Epithelial cell of proximal tubule (primary cell): ENCODE measurements around the gene BORCS8. TPM values are rescaled to one million over a fixed set of nuclear protein-coding genes. Genes with fewer than 3 reads are reported as not detected.

Source experiments
- total RNA-seq: library from RNA; depleted of rRNA; stranded (reverse); fragments of >200 nt; gene quantifications from 2 replicates; pipeline ENCODE4 v1.2.3, GENCODE V29; 2015

The BORCS8 gene
- total RNA-seq, 1 donor from 2014 or later: 27.4 TPM

Other genes starting within 250 kb of the BORCS8 start
- gene SUGP2, start 158.6 kb downstream of the BORCS8 start, total RNA-seq: 23.7 and 24.8 TPM in 2 replicates
- 48.1 and 91.2 TPM in 2 replicates for gene ARMC6, start 158.5 kb downstream of the BORCS8 start, total RNA-seq
- 2.2 and 2.9 TPM in 2 replicates for gene SLC25A42, start 128.2 kb downstream of the BORCS8 start, total RNA-seq
- 32.6 TPM in 2 replicates for gene TMEM161A, start 53.7 kb downstream of the BORCS8 start, total RNA-seq
- gene MEF2B, start 21.9 kb downstream of the BORCS8 start, total RNA-seq: not detected in 2 replicates
- 87.5 and 95.8 TPM in 2 replicates for gene RFXANK, start 106 bp upstream of the BORCS8 start, total RNA-seq
- gene NR2C2AP, start 11.3 kb upstream of the BORCS8 start, total RNA-seq: 25.9 and 28.5 TPM in 2 replicates
- gene NCAN, start 19.8 kb upstream of the BORCS8 start, total RNA-seq: not detected in 2 replicates
- gene TM6SF2, start 81.1 kb upstream of the BORCS8 start, total RNA-seq: not detected in 2 replicates
- gene SUGP1, start 128.4 kb upstream of the BORCS8 start, total RNA-seq: 30.0 and 32.2 TPM in 2 replicates
- 14.7 and 22.0 TPM in 2 replicates for gene MAU2, start 128.7 kb upstream of the BORCS8 start, total RNA-seq
- 86.2 and 118 TPM in 2 replicates for gene GATAD2A, start 213.5 kb upstream of the BORCS8 start, total RNA-seq